ENCODE data around the gene CKMT1B.
"Not testable (repeated sequence)": the region's sequence is repeated elsewhere in the genome, so short reads cannot be mapped to it uniquely, and the experiment has no call there.

The CKMT1B gene

DNA sequence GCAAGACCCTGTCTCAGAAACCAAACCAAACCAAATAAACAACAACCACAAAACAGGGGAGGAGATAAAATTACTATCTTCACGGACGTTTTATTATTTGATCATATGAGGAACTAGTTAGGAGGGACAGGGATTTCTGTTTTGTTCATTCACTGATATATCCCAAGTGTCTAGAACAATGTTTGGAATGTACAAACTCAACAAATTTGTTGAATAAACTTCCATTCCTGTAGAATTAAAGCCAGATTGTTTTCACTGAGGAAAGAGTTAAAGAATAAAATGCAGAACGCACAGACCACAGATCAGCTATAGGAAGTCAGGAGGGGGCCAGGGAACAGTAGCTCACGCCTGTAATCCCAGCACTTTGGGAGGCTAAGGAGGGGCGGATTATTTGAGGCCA is 31.3 kb downstream of the CKMT1B start:
- Histone ChIP-seq H3K79me2 (ENCODE audit: insufficient read depth, low read depth) (no peaks in the 10 kb centered on the region), H4K20me1 (ENCODE audit: insufficient read depth) (no peaks in the 10 kb centered on the region), H3K4me2 (no peak overlapping the region), H3K4me1 (ENCODE audit: low read depth, poor library complexity, severe bottlenecking) (no peaks in the 10 kb centered on the region), H3K4me3 (IDR thresholded peaks at IDR 0.05; ENCODE audit: insufficient read depth, low read depth, low read length) (no peak overlapping the region), H3K27me3 (ENCODE audit: insufficient read depth, low read depth) (no peaks in the 10 kb centered on the region), H3K36me3 (ENCODE audit: insufficient read depth) (no peaks in the 10 kb centered on the region), H2AFZ (ENCODE audit: low read depth) (no peak overlapping the region), H3K9ac (no peak overlapping the region), H3K27ac (no peak overlapping the region)
- TF ChIP-seq, protein P1, sequence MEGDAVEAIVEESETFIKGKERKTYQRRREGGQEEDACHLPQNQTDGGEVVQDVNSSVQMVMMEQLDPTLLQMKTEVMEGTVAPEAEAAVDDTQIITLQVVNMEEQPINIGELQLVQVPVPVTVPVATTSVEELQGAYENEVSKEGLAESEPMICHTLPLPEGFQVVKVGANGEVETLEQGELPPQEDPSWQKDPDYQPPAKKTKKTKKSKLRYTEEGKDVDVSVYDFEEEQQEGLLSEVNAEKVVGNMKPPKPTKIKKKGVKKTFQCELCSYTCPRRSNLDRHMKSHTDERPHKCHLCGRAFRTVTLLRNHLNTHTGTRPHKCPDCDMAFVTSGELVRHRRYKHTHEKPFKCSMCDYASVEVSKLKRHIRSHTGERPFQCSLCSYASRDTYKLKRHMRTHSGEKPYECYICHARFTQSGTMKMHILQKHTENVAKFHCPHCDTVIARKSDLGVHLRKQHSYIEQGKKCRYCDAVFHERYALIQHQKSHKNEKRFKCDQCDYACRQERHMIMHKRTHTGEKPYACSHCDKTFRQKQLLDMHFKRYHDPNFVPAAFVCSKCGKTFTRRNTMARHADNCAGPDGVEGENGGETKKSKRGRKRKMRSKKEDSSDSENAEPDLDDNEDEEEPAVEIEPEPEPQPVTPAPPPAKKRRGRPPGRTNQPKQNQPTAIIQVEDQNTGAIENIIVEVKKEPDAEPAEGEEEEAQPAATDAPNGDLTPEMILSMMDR (conservative IDR thresholded peaks at IDR 0.05; ENCODE audit: low read depth, low read length), result no peak

DNA sequence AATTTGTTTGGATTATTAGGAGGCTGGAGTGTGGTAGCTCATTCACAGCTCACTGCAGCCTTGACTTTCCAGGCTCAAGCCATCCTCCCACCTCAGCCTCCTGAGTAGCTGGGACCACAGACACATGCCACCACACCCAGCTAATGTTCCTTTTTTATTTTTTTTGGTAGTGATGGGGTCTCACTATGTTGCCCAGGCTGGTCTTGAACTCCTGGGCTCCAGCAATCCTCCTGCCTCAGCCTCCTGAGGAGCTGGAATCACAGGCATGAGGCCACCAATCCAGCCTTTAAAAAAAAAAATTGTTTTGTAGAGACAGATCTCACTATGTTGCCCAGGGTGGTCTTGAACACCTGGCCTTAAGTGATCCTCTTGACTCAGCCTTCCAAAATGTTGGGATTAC is 33.1 kb downstream of the CKMT1B start:
- not testable (repeated sequence) for H3K9ac ChIP-seq; H3K4me1 ChIP-seq (ENCODE audit: low read depth, poor library complexity, severe bottlenecking); H2AFZ ChIP-seq (ENCODE audit: low read depth); H3K4me3 ChIP-seq (IDR thresholded peaks at IDR 0.05; ENCODE audit: insufficient read depth, low read depth, low read length); H3K27me3 ChIP-seq (ENCODE audit: insufficient read depth, low read depth); H3K4me2 ChIP-seq; H3K36me3 ChIP-seq (ENCODE audit: insufficient read depth); H3K79me2 ChIP-seq (ENCODE audit: insufficient read depth, low read depth); H4K20me1 ChIP-seq (ENCODE audit: insufficient read depth); H3K27ac ChIP-seq

DNA sequence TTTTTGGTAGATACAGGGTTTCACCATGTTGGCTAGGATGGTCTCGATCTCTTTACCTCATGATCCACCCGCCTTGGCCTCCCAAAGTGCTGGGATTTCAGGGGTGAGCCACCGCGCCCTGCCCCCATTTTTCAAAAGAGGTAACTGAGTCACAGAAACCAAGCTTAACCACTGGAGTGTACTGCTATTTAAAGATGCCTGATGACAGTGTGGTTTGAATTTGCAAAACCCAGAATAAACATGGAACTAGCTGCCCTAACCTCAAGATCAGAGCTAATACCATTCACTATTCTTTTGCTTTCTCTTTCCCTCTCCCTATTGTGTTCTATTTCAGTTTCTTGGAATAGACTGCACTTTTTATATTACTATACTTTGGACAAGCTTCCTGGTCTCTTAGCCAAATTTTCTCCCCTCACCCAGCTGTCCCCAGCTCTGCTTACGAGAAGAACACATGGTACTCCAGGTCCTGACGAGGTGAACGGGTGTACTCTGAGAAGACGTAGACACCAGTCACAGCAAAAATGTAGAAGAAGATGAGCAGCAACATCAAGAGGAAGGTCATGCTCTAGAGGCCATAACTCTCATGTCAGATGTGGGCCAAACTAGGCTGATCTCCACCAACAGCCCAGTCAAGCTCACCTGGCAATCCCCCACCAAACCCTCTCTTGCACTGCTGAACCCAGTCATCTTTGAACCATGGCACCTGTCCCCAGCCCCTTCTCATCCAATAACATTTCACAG is 44.8 kb downstream of the CKMT1B start:
- H3K9ac ChIP-seq; H3K36me3 ChIP-seq (ENCODE audit: insufficient read depth); H2AFZ ChIP-seq (ENCODE audit: low read depth); H3K4me2 ChIP-seq; H3K27ac ChIP-seq; H3K79me2 ChIP-seq (ENCODE audit: insufficient read depth, low read depth); H4K20me1 ChIP-seq (ENCODE audit: insufficient read depth); H3K27me3 ChIP-seq (ENCODE audit: insufficient read depth, low read depth); H3K4me1 ChIP-seq (ENCODE audit: low read depth, poor library complexity, severe bottlenecking); H3K4me3 ChIP-seq (IDR thresholded peaks at IDR 0.05; ENCODE audit: insufficient read depth, low read depth, low read length): not testable (repeated sequence)
